HG02571 (cell line): ENCODE results near the gene ATG101.
A peak's percentile ranks its signal among the peaks of the same experiment; 100 is the strongest.

Source experiments
- ATAC-seq: cut with Tn5 transposase; IDR thresholded peaks from one replicate; pipeline ENCODE4 v1.9.1; 2021; ENCODE audit warnings: mild to moderate bottlenecking, moderate library complexity; ENCODE audit not compliant: unreplicated experiment

The ATG101 gene, protein sequence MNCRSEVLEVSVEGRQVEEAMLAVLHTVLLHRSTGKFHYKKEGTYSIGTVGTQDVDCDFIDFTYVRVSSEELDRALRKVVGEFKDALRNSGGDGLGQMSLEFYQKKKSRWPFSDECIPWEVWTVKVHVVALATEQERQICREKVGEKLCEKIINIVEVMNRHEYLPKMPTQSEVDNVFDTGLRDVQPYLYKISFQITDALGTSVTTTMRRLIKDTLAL

DNA sequence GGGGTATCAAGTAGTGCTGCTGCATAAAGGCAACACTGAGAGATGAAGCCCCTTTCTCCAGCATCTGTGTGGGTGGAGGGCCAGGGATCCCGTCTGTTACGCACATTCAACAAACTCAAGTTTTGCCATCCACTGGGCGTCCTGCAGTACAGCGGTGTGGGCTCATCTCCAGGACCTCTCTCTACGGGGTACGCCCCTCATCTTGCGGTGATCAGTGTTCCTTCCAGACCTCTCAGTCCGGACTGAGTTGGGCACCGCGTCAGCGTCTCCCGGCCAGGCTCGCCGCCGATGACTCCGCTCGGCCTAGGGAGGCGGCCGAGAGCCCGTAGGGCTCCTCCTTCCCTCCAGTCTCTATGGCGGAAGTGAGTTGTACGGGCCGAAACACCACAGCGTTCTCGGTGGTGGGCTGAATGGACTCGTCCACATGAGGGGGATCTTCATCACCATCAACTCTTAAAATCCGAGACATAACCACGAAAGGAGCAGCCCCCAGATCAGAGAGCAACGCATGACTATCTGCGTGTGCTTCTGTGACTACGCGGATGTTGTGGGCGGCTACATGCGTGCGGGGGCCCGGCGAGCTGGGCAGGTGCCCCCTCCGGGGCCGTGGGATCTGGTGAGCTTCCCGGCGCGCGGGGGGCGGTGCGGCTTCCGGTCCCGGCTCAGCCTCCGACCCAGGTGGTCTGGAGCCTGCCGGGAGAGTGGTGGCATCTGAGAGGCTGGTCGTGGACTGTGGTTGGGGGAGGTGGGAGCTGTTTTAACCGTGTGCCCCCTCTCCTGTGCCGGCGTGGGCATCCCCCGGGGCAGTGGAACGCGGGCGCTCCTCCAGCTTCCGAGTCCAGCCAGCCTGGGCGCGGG, at the start of gene ATG101:
ATG101 (plus strand) TSS at position 652 of the 858 bp plus-strand sequence. CDS start 3,673 bp downstream, outside the sequence.
- peak; percentile 92 for ATAC-seq

DNA sequence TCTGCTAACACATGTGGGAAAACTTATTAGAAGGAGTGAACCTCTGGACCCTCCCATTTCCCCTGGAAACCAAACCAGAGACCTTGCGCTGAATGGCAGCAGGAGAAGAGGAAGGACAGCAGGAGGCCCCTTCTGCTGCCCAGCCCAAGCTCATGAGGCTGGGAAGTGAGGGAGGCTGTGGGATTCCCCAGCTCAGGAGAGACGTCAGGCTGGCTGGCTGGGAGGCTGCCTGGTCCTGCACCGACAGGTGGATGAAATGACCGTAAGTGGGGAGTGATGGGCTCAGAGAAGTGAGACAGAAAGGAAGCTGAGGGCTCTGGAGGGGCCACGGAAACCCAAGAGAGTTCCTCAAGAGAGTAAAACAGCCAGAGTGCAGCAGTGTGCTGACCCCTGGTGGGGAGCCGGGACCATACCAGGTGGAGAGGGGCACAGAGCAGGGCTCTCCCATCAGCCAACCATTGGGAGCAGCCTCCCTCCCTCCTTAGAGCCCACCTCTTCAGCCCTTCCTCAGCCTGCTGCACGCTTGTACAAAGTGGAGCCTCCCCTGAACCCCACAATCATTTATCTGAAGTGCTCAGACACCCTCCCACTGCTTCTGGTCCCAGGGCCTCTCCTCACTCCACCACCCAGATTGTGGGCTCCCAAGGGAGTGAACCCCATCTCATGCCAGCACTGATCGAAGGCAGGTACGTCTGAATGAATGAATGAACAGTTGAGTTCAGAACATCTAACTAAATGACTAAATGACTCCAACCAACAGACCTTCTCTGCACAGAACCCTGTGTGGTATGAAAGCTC, 49.0 kb upstream of the ATG101 start:
- no peak for ATAC-seq

GRCh38 chr12:52022841-52023181, 47.0 kb upstream of the ATG101 start:
- ATAC-seq = no peak

- ATAC-seq = no peak
Observed at GRCh38 chr12:52023182-52023975, 46.4 kb upstream of the ATG101 start.

DNA sequence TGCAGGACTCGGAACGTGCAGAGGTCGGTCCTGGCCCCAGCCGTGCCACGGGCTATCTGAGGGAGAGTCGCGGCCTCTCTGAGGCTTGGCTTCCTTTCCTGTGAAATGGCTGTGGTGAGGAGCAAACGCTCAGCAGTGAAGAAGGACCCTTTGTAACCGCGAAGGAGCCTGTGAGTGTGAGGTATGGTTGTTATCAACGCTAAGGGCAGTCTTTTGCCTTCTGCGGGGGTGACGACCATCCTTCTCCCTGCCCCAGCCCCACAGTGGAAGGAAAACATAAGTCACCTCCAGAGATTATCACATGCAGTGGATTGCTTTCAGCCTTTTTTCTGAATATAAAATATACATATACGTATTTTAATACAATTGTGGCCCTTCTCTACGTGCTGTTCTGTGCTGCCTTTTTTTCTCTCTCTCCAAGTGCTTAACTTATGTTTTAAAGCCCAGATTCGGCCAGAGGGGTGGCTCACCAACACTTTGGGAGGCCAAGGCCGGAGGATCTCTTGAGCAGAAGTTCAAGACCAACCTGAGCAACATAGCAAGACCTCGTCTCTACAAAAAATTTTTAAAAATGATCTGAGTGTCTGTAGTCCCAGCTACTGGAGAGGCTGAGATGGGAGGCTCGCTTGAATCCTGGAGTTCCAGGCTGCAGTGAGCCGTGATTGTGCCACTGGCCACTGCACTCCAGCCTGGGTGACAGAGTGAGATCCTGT, 45.6 kb upstream of the ATG101 start:
- ATAC-seq = no peak

DNA sequence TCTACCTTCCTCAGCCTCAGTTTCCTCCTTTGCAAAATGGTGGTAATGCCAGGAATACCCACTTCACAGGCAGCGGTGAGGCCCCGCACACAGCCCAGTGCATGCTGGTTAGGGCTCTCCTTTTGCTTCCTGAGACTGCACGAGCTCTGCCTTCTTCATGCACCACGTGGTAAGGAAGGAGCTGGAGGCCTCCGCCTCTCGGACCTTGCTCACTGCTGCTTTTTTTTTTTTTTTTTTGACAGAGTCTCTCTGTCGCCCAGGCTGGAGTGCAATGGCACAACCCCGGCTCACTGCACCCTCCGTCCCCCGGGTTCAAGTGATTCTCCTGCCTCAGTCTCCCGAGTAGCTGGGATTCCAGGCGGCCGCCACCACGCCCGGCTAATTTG, 44.9 kb upstream of the ATG101 start:
- ATAC-seq = no peak

- ATAC-seq = no peak
Observed at GRCh38 chr12:52026263-52026662, 43.5 kb upstream of the ATG101 start.

GRCh38 chr12:52027085-52027843, 42.5 kb upstream of the ATG101 start:
- no peak for ATAC-seq

DNA sequence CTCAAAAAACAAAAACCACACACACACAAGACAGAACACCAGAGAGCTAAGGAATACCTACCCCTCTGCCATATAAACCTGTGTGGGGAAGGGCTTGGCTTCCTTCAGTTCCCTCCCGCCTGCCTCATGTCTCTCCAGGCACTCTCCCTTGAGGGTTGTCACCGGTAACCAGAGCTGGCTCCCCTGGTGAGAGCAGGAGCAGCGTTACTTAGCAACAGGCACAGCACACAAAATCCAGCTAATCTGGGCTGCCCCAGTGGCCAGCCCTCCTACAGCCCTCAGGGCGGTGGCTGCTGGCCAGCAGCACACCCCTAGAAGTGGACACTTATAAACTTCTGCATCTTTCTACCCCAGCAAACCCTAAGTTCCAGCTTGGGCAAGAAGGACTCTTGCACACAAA, 40.1 kb upstream of the ATG101 start:
- ATAC-seq = no peak

- ATAC-seq = no peak
Observed at GRCh38 chr12:52032446-52032803, 37.4 kb upstream of the ATG101 start.

GRCh38 chr12:52032804-52033445, 36.9 kb upstream of the ATG101 start:
- peak; percentile 91 for ATAC-seq

- ATAC-seq = no peak
Observed at GRCh38 chr12:52033446-52034140, 36.2 kb upstream of the ATG101 start.

DNA sequence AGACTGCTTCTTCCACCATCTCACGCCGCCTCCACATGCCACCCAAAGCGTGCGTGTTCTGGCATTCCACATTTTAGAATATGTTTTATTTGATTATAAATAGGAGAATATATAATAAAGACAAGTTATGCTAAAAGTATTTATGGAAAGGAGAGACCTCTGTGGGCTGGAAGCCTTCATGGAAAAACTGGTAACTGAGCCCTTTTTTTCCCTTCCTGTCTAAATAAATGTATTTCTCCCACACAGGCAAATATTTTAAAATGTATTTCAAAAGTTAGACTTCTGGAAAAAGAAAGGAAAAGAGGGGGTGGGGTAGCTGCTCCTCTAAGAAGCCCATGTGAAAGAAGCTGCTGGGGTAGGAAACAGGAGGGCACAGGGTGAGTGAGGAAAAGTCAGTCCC, 34.6 kb upstream of the ATG101 start:
- no peak for ATAC-seq

DNA sequence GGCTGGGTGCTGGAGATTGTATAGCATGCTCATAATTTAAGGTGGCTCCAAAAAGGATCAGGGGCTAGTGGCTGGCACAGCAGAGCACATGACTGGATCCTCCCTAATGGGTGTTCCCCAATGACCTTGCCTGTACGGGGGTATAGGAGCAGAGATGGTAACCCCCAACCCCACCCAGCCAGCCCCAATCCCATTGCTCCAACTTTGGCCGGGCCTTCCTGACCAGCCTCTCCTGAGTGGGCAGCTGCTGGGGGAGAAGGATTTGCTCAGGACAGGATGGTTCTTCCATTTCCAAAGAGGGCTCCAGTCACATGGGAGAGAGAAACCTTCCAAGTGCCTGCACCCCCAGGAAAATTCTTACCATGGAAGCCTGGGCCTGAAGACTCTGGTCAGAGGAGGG, 33.9 kb upstream of the ATG101 start:
- ATAC-seq = no peak

- peak; percentile 39 for ATAC-seq
Observed at GRCh38 chr12:52036587-52037171, 33.1 kb upstream of the ATG101 start.

- no peak for ATAC-seq
Observed at GRCh38 chr12:52037248-52037861, 32.4 kb upstream of the ATG101 start.

DNA sequence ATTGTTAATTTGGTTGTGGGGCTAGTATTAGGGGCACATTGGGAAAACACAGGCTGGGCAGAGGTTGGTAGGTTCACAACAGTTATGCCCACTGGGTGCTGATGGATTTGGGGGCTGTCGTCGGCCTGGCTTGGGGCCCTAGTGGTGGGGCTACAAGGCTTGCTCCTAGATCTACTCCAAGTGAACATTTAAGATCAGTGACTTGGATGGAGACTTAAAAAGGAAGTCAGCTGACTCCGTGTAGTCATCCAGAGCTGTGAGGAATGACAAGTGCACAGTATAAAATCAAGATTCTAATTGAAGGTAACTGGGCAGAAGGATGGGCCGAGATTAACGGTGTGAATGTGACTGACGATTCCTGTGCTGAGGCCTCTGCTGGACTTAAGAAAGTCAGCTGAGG, 31.3 kb upstream of the ATG101 start:
- no peak for ATAC-seq

- no peak for ATAC-seq
Observed at GRCh38 chr12:52041035-52041434, 28.7 kb upstream of the ATG101 start.
